Measurements from ENCODE around the gene LCE1F. TPM values are rescaled to one million over a fixed set of nuclear protein-coding genes. Genes with fewer than 3 reads are reported as not detected.

LCE1F gene
- total RNA-seq, 1 experiment from 2014 or later, result not detected

DNA sequence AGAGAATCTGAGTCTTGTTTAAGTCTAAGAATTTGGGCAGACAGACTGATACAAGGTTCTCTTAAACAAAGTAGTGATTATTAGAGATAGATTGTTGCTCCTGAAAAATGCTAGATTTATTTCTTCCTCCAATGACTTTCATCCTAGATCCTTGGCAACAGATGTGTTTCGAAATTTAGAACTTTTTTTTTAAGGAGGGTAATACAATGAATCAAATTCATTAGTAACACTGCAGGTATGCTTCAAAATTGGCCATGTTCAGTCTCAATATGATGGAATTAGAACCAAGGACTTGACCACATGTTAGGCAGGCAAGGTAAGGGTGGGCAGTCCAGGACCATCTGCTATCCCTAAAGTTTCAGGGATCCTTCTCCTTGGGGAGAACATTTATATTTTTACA is 4.5 kb upstream of the LCE1F start:
- Histone ChIP-seq H4K20me1 (ENCODE audit: control insufficient read depth, insufficient read depth, insufficient read length) (no peaks in the 10 kb centered on the region), H4K91ac (ENCODE audit: insufficient read length, low read depth, low read length) (no peak overlapping the region), H3K23ac (ENCODE audit: insufficient read length, low read depth, low read length) (no peak overlapping the region), H3K9ac (ENCODE audit: extremely low read depth, insufficient read length, low read length) (no peak overlapping the region), H3T11ph (ENCODE audit: low read length) (no peak overlapping the region), H3K9me3 (ENCODE audit: control insufficient read depth, low read depth, low read length) (peaks cover 73% of the 10 kb centered on the region), H3K14ac (ENCODE audit: insufficient read depth, low read length) (no peak overlapping the region), H2BK12ac (ENCODE audit: insufficient read length, low read depth, low read length) (no peak overlapping the region), H2BK120ac (ENCODE audit: low read depth, low read length, poor library complexity, severe bottlenecking) (no peak overlapping the region), H2BK20ac (ENCODE audit: low read depth, low read length, poor library complexity, severe bottlenecking) (no peak overlapping the region), H3K4me2 (ENCODE audit: insufficient read depth, insufficient read length, low read length) (no peak overlapping the region), H3K27me3 (ENCODE audit: insufficient read depth, low read length) (no peaks in the 10 kb centered on the region), H3K18ac (ENCODE audit: insufficient read length, low read depth, low read length) (no peak overlapping the region), H3K79me1 (ENCODE audit: insufficient read depth, low read depth, low read length, poor library complexity, severe bottlenecking) (no peaks in the 10 kb centered on the region), H3K23me2 (ENCODE audit: insufficient read length, low read depth, low read length, poor library complexity, severe bottlenecking) (no peaks in the 10 kb centered on the region), H3K56ac (ENCODE audit: insufficient read length, low read depth, low read length) (no peak overlapping the region), H3K4me1 (ENCODE audit: insufficient read depth, low read length) (no peaks in the 10 kb centered on the region), H2AFZ (ENCODE audit: low read length) (no peak overlapping the region), H3K27ac (ENCODE audit: insufficient read length, low read depth, low read length) (no peak overlapping the region), H3K4ac (ENCODE audit: low read depth, low read length) (no peak overlapping the region), H4K5ac (ENCODE audit: insufficient read length, low read depth, low read length) (no peak overlapping the region), H2BK5ac (ENCODE audit: insufficient read length, low read length) (no peak overlapping the region), H2BK15ac (ENCODE audit: low read depth, low read length) (no peak overlapping the region), H2AK5ac (ENCODE audit: insufficient read length, low read length) (no peak overlapping the region), H4K8ac (replicated peaks; ENCODE audit: insufficient read length, low read depth, low read length) (no peak overlapping the region), H3K79me2 (ENCODE audit: insufficient read depth, low read length) (no peaks in the 10 kb centered on the region)
- DNase-seq, result no peak
- TF ChIP-seq, protein P1, sequence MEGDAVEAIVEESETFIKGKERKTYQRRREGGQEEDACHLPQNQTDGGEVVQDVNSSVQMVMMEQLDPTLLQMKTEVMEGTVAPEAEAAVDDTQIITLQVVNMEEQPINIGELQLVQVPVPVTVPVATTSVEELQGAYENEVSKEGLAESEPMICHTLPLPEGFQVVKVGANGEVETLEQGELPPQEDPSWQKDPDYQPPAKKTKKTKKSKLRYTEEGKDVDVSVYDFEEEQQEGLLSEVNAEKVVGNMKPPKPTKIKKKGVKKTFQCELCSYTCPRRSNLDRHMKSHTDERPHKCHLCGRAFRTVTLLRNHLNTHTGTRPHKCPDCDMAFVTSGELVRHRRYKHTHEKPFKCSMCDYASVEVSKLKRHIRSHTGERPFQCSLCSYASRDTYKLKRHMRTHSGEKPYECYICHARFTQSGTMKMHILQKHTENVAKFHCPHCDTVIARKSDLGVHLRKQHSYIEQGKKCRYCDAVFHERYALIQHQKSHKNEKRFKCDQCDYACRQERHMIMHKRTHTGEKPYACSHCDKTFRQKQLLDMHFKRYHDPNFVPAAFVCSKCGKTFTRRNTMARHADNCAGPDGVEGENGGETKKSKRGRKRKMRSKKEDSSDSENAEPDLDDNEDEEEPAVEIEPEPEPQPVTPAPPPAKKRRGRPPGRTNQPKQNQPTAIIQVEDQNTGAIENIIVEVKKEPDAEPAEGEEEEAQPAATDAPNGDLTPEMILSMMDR (conservative IDR thresholded peaks at IDR 0.05), result no peak
- Mint-ChIP-seq H3K4me1 (no peaks in the 10 kb centered on the region), H3K36me3 (ENCODE audit: insufficient read depth in 1 of 3, low read depth in 3 of 3) (peaks cover 6 to 31% (median 18%) of the 10 kb centered on the region in 3 experiments; a peak in 6 of 7 replicates), H3K4me3 (no peak overlapping the region), H3K27ac (no peak overlapping the region), H3K9me3 (peaks cover 89 to 94% of the 10 kb centered on the region in 2 experiments), H3K27me3 (ENCODE audit: low read depth) (no peaks in the 10 kb centered on the region; the same call in 1 of the 2 replicates)
- no CpG with 5 or more reads among the region's 1 CpG for WGBS (ENCODE audit: extremely low coverage, insufficient read length, low lambda C conversion rate)
